Hematopoietic multipotent progenitor cell treated with erythropoietin and hydrocortisone succinate and interleukin-3 and kit ligand, for 17 days (in vitro differentiated cells): Measurements from ENCODE around the gene A4GNT.
A peak's percentile ranks its signal among the peaks of the same experiment; 100 is the strongest.
"Not testable (repeated sequence)": the region's sequence is repeated elsewhere in the genome, so short reads cannot be mapped to it uniquely, and the experiment has no call there.

Source experiments
- DNase-seq: peaks from one replicate; pipeline ENCODE4 v3.0.0-alpha.2; 2015; ENCODE audit warnings: low spot score

Gene A4GNT

GRCh38 chr3:138132239-138132638 is at the start of gene A4GNT:
TSS of gene A4GNT (minus strand) at chr3:138132390. CDS start at chr3:138131256, 1,134 bp downstream.
- DNase-seq, result no peak

DNA sequence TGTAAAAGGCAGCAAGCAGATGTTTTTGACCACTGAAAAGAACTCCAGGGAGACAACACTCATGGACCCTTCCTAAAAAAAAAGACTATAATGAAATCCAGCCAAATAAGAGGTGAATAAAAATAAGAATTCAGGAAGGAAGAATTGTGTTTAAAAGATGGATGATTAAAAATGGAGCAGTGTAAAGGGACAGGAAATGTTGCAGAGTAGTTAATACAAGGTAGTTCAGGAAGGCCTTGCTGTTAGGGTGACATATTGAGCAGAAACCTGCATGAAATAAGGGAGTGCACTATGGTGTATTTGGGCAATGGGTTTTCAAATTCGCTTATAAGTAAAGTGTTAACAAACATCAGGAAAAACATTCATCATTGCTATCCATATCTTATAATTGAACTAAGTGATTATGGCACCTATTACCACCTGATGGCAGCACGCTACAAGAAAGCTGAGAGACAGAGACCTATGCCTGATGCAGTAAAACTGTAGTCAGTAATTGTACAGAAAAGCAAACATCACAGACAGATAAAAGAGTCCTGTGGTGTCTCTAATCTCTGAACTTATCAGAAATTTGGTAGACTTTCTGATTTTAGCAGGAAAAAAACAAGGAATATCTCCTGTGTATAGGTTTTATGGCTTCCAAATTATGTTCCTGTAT is 48.3 kb upstream of the A4GNT start:
- DNase-seq, result peak; percentile 80

GRCh38 chr3:138174421-138175131 is 42.4 kb upstream of the A4GNT start, which contains the start of gene DBR1:
TSS of gene DBR1 (minus strand) at chr3:138174921. CDS start at chr3:138174795, 126 bp downstream.
- DNase-seq, result peak; percentile 80

- peak; percentile 38 for DNase-seq
Measured at GRCh38 chr3:138173769-138174420, 41.7 kb upstream of the A4GNT start.

DNA sequence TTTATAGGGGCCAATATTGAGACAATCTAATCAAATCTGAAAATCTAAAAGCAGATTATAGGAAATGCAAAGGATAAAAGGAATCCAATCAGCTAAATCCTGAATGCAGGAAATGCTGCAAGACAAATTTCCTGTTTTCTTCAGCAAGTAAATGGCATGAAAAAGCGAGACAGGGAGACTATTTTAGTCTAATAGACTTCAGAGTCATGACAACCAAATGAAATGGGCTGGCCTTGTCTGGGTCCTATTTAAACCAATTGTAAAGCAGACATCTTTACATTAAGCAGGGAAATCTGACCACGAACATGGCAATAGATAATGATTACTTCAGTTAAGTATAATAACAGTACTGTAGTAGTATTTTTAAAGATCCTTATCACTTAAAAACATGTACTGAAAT is 40.4 kb upstream of the A4GNT start:
- no peak for DNase-seq

DNA sequence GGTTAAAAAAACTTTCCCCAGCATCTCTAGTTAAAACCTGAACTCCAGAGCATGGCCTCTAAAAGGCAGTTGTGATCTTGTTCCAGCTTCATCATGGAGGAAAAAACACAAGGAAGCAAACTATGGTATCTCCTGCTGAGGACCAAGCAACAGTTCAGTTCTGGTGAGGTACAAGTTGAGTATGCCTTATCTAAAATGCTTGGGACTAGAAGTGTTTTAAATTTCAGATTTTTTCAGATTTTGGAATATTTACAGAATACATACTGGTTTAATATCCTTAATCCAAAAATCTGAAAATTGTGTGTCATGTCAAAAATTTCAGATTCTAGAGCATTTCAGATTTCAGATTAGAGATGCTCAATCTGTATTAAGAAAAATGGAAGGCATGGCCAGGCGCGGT is 32.9 kb upstream of the A4GNT start:
- no peak for DNase-seq

DNA sequence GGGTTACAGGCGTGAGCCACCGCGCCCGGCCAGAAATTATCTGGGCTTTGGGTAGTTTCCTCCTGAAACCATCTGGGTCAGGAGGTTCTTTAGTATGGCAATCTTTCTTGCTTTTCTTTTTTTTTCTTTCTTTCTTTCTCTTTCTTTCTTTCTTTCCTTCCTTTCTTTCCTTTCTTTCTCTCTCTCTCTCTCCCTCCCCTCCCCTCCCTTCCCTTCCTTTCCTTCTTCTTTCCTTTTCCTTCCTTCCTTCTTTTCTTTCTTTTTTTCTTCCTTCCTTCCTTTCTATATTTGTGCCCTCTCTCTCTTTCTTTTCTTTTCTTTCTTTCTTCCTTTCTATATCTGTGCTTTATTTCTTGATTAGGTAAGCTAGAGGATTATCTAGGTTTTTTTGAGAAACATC is 25.6 kb upstream of the A4GNT start:
- no peak for DNase-seq

- DNase-seq, result no peak
Measured at GRCh38 chr3:138154534-138154933, 22.3 kb upstream of the A4GNT start.

GRCh38 chr3:138148503-138148902 is 16.3 kb upstream of the A4GNT start:
- no peak for DNase-seq

GRCh38 chr3:138142181-138142580 is 10.0 kb upstream of the A4GNT start:
- not testable (repeated sequence) for DNase-seq

DNA sequence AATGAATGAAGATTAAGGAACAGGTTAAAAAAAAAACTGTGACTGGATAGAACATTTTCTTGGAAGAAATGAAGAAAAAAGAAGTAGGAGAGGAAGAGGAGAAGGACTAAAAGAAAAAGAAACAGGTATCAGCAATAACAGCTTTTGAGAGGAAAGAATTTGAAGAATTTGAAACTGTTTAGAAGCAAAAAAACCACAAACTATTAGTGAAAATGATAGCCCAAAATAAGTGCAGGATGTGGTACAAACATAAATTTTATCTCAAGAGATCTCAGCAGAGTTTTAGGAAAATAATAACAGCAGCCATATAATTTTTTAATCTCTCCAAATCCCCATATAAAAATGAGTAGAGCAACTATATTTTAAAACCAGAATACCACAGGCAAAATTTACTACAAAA is 8.8 kb upstream of the A4GNT start:
- no peak for DNase-seq

DNA sequence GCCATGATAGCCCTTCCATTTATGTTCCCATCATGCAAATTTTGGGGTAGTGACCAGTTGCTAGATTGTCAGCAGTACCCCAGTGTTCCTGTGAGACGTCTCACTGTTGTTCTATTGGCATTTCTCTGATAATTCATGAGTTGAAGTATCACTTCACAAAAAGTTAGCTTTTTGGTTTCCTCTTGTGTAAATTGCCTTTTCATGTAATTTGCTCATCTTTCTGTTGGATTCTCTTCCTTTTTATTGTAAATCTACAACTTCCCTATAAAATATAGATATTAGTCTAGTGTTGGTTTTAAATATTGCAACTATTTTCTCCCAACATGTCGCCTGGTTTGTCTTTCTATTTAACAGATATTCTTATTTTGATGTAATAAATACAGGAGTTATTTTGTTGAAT is 7.5 kb upstream of the A4GNT start:
- DNase-seq, result no peak

DNA sequence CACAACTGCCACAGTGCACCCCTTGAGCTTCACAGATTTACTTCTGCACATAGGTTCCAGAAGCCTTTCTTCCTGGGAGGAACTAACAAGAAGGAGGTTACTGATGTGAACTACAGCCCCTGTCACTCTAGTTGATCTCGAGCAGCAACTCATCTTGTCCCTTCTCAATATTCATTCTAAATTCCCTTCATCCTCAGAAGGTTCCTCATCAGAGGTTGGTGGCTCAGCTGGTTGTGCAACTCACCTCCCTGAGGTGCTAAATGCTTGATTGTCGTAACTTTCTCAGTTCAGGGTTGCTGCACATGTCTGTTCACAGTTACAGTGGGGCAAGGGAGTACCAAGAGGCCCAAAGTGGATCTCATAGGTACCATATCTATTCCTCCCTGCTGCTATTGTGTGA is 5.7 kb upstream of the A4GNT start:
- no peak for DNase-seq

GRCh38 chr3:138136201-138136600 is 4.0 kb upstream of the A4GNT start:
- DNase-seq, result no peak

DNA sequence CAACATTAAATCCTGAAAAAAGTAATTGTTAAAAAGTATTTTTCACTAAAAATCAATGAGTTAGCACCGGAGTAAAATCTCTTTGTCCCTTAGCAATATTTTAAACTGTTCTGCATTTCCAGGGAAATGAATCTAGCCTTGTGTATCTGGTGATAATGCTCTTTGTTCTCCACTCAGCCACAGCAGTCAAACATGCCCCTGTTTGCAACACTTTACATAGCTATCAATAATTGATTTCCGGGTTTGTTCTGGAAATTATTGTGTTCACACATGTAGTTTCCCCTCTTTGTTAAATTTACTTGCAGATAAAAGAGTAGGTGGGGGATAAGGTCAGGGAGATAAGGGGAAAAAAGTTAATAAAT is 3.6 kb upstream of the A4GNT start:
- DNase-seq, result no peak

DNA sequence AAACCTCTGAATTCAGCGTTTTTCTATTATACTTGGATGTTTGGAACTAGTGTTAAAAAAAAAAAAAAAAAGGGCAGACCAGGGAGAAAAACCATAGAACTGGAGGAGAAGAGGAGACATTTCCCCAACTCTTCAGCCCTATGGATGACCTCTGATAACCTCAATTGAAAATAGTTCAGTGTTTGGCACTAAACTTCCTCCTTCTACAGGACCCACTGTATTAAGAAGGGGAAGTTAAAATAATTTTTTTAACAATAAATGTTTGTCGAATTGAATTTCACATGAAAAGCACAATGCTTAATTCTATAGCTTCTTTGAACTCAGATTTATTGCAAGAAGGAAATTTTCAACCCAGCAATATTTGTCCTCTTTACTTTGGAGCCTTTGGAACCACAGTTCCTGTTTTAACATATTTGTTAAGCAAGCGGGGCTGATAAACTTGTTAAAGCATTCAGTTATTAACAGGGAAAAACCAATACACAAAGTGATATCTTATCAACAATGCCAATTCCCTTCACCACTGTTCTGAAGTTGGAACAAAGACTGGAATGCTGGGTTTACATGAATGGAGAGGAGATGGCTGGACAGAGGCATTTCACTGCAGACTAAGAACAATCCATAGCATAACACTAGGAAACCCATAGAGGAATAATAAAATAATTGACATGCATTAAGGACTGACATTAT is 3.1 kb upstream of the A4GNT start:
- DNase-seq, result no peak

DNA sequence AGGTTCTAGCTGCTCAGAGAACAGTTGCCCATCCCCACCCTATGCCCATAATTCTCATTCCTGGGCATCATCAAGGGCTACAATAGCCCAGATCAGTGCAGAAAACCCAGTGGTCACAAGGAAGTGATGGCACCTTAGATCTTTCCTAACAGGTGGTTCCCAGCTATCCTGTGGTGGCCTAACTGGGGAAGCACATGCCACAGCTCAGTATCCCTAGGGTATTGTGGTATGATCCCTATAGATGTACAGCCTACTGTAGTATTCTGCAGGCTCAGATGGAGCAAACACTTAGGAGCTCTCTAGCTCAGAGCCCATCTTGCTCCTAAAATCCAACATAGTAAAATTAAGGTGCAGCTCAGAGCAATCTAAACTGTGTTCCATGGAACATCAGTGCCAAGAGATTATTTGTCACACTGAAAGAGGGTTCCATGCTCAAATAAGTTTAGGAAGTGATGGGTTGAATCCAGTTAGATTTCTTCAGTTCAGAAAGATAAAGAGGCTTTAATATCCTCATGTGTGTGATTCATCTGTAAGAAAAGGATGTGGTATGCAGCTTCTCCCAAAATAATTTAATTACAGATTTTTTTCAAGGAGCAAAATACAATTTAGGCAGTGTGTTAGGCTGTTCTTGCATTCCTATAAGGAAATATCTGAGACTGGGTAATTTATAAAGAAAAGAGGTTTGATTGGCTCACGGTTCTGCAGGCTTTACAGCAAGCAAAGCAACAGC is 4.4 kb downstream of the A4GNT start:
- no peak for DNase-seq

DNA sequence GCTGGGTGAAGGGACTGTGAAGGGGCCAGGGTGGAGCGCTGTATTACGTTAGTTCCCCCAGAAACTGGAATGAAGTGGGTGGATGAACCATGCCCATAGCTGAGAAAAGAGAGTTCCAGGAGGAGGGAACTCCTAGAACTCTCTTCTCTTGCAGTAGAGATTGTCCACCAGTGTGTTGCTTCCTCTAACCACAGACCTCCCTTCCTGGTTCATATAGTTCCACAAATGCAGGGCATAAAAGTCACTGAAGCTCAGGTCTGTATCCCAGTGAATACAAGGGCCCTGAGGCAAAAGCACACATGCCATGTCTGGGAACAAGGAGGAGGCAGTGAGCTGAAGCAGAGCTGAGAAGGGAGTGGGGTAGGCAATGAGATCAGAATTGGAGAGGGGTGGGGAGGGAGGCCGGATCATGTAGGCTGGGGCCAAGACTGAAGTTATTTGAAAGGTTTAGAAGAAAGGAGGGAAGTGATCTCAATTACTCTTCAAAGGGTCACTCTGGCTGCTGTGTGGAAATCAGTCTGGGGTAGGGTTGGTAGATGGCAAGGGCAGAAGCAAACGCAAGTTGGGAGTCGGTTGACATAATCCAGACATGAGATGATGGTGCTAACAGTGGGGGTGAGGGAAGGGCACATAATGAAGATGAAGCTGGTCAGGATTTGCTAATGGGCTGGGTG is 6.5 kb downstream of the A4GNT start:
- DNase-seq, result no peak

GRCh38 chr3:138124706-138125355 is 7.4 kb downstream of the A4GNT start:
- DNase-seq, result no peak

DNA sequence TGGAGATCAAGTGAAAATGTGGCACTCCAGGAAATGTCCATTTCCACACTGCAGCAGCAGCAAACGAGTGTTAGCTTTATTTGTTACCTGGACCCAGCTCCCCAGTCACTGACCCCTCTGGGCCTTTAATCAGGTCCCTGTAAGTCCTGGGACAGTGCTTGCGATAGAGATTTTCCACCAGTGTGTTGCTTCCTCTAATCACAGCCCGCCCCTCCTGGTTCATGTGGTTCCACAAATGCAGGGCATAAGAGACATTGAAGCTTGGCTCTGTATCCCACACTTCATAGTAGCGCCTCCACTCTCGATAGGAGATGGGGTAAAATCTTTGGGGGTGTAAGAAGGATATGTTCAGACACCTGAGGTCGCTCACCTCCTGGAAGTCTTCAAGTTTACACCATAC is 8.0 kb downstream of the A4GNT start:
- DNase-seq, result no peak

- DNase-seq, result no peak
Measured at GRCh38 chr3:138119423-138119766, 12.8 kb downstream of the A4GNT start.
